Pancreas (tissue), 10 donors: Measurements from ENCODE around the gene AAMP. TPM values are rescaled to one million over a fixed set of nuclear protein-coding genes. Genes with fewer than 3 reads are reported as not detected.

Experiments used
- ATAC-seq, 4 donors: fragments of 200-7000 bp; cut with Tn5 transposase; one replicate each; pipeline versions ENCODE4 v1.8.0 to v1.9.1; 2020; ENCODE audit warnings: mild to moderate bottlenecking in 4 of 4, moderate library complexity in 4 of 4
- DNase-seq, 6 donors: peaks; one replicate each; pipeline ENCODE4 v3.0.0-alpha.2; 2020
- FAIRE-seq: peaks from 2 replicates; lab custom pipeline; 2012; peaks lifted over from hg19 to GRCh38; lab: Jason Lieb, UNC
- H3K27ac ChIP-seq, 4 donors: fragments of 200-600 bp; sonication (generic); 1 replicate in 3 of 4; 2 replicates in 1 of 4; pipeline versions ENCODE4 v1.5.0 to v1.8.0; 2020
- H3K27me3 ChIP-seq, 4 donors: fragments of 200-600 bp; one replicate each; pipeline ENCODE4 v1.8.0; 2021
- H3K36me3 ChIP-seq, 3 donors: fragments of 200-600 bp; sonication (generic) in 1 of 3; one replicate each; pipeline versions ENCODE4 v1.5.0 to v1.8.0; 2020 to 2021
- H3K4me1 ChIP-seq, 3 donors: fragments of 200-600 bp; one replicate each; pipeline ENCODE4 v1.8.0; 2021
- H3K4me3 ChIP-seq, 4 donors: fragments of 200-600 bp; sonication (generic) in 2 of 4; one replicate each; pipeline versions ENCODE4 v1.5.0 to v1.8.0; 2020 to 2021
- H3K9me3 ChIP-seq, 4 donors: fragments of 200-600 bp; one replicate each; pipeline ENCODE4 v1.8.0; 2021
- WGBS, 2 donors: extraction: QIAGEN DNeasy Blood & Tissue Kit; methylation state at CpG; one replicate each; pipeline ENCODE4 v1.1.7; 2013; 5-methylcytosine and 5-hydroxymethylcytosine counted together
- intact Hi-C, 3 donors: fragments of 100-400 bp; cut with DNase I; formaldehyde crosslinking; loops; one replicate each; pipeline versions ENCODE4 v1.11.1 to v1.14.2; 2022
- polyA plus RNA-seq, 2 donors: library from polyadenylated mRNA; stranded (reverse); fragments of 200-250 nt; gene quantifications; one replicate each; pipeline ENCODE4 v1.2.3, GENCODE V29; 2013
- total RNA-seq, 6 donors: library from RNA; stranded (reverse); fragmentation: NEBNext Ultra II Directional in 4 of 6; extraction: Animal tissue kit (Norgen Biotek cat#: 25700) in 4 of 6; gene quantifications; one replicate each; pipeline versions ENCODE4 v1.2.1 to v1.2.4, GENCODE V29; 2021 to 2023
- TF ChIP-seq, protein P1 (sequence below), 4 donors: fragments of 200-600 bp; sonication (generic) in 3 of 4; IDR thresholded peaks; one replicate each; pipeline versions ENCODE4 v1.5.0 to v1.8.0; 2021; ENCODE audit warnings: antibody characterized with exemption in 4 of 4
- donor health status: healthy with polysubstance abuse.
- donor health status: DM: no; HTN: no; CAD: no; lungs with moderate emphysema.
- donor health status: DM: no; HTN: no; CAD: no.
- donor health status: control.
- donor health status: control.
- donor health status: Bipolar disorder and iron deficiency.
- donor health status: DM: yes; HTN: yes; CAD: no.
- donor health status: DM: no; HTN: no; CAD: no.
- donor health status: DM: no; HTN: no; CAD: no.
- donor health status: DM: yes; HTN: yes; CAD: no.

The AAMP gene
- total and polyA plus RNA-seq, 8 donors, result 34.0 to 85.5 (median 41.4) TPM

- DNase-seq, result peak in 4 of 6 donors; percentile 23 to 81 (median 54)
- Histone ChIP-seq H3K27ac (no peak overlapping the region), H3K27me3 (no peaks in the 10 kb centered on the region), H3K36me3 (peaks cover 0 to 18% (median 16%) of the 10 kb centered on the region in 3 donors), H3K4me3 (no peak overlapping the region), H3K4me1 (peaks cover 0 to 14% (median 0%) of the 10 kb centered on the region in 3 donors), H3K9me3 (no peaks in the 10 kb centered on the region)
- ATAC-seq, result no peak
- FAIRE-seq, result no peak
- intact Hi-C loops, result loop anchor here in 1 of 3 donors (5.0 kb wide), 1 partner anchor 81 kb away; no protein-coding TSS in a partner anchor
- TF ChIP-seq, protein P1, sequence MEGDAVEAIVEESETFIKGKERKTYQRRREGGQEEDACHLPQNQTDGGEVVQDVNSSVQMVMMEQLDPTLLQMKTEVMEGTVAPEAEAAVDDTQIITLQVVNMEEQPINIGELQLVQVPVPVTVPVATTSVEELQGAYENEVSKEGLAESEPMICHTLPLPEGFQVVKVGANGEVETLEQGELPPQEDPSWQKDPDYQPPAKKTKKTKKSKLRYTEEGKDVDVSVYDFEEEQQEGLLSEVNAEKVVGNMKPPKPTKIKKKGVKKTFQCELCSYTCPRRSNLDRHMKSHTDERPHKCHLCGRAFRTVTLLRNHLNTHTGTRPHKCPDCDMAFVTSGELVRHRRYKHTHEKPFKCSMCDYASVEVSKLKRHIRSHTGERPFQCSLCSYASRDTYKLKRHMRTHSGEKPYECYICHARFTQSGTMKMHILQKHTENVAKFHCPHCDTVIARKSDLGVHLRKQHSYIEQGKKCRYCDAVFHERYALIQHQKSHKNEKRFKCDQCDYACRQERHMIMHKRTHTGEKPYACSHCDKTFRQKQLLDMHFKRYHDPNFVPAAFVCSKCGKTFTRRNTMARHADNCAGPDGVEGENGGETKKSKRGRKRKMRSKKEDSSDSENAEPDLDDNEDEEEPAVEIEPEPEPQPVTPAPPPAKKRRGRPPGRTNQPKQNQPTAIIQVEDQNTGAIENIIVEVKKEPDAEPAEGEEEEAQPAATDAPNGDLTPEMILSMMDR (IDR thresholded peaks at IDR 0.05), result no peak
- WGBS, 2 donors, result 86 to 91% methylated on average over 37 to 39 of the region's 39 CpGs
These were observed 7.0 kb downstream of the AAMP start for GRCh38 chr2:218262631-218263586.

- WGBS, 2 donors, result 81 to 84% methylated on average over 6 of the region's 6 CpGs
- no peak for ATAC-seq
- DNase-seq, result peak in 1 of 6 donors; percentile 47
- Histone ChIP-seq H3K36me3 (peaks cover 0 to 18% (median 16%) of the 10 kb centered on the region in 3 donors), H3K4me1 (peaks cover 0 to 10% (median 0%) of the 10 kb centered on the region in 3 donors), H3K27me3 (no peaks in the 10 kb centered on the region), H3K4me3 (no peak overlapping the region), H3K27ac (peak overlapping the region in 1 of 4 donors; percentile 16), H3K9me3 (no peaks in the 10 kb centered on the region)
- TF ChIP-seq, protein P1 (IDR thresholded peaks at IDR 0.05), result no peak
- intact Hi-C loops, result loop anchor here in 1 of 3 donors (5.0 kb wide), 1 partner anchor 80 kb away; no protein-coding TSS in a partner anchor
- FAIRE-seq, result no peak
These were observed 7.7 kb downstream of the AAMP start for GRCh38 chr2:218262237-218262600.

DNA sequence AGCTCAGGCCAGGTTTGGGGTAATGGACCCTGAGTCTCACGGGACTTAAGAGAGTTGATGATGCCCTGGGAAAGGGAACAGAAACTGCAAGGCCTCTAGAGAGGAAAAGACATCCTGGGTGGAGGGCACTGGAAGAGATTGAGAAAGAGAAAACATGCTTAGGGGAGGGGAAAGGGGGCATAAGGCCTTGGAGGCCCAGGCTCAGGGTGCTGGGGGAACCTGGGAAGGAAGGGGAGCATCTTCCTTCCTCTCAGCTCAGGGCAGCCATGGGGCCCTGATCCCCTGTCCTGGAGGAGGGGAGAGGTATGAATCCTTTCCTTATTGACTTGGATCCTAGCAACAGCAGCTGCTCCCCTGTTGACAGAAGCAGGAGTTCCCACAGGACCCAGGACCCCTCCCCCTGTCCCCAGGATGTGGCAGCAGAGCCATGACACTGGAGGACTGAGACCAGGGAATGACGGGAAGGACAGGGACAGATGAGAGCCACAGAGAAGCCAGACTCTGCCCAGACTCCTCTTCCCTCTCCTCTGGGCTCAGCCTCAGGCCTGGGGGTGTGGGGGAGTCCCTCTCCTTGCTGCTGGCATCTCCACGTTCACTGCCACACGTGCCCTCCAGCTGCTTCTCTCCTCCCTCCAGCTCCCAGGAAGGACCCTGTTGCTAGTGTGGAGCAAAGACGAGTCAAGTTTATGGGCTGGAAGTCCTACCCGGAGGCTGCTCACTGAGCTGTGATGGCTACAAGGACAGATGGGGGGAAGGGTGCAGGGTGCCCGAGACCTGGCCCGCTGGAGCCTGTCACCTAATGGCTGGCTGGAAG, 8.3 kb downstream of the AAMP start:
- peaks cover 0 to 10% (median 0%) of the 10 kb centered on the region in 3 donors for H3K4me1 ChIP-seq
- WGBS, 2 donors, result 57 to 61% methylated on average over 8 of the region's 8 CpGs
- DNase-seq, result peak in 3 of 6 donors; percentile 13 to 50 (median 47)

DNA sequence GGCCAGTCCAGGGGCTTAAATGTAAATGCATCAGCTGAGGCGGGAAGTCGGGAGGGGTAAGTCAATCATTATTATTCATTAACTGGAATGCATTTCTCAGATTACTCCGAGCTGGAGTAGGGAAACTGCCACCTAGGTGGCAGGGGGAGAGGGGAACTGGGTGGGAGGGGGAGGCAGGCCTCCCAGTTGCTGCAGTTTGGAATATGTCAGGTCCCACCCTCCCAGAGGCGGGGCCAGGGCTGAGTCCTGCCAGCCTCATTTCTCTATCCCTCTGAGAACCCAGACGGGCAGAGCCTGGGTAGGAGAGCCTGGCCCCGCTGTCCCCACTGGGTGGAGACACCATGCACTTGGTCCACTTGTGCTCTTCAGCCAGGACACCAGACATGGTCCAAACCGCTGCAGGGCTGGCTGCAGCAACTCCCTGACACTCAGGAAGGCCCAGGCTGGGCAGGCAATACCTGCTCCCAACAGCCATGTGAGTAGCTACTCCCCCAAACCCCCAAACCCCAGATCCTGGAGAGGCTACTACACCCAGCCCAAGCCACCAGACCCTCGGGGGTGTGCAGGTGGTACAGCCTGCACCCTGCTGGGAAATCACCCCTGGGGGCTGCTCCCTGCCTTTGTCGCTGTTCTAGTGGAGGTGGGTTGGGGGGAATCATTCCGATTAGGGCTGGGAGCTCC, 9.1 kb downstream of the AAMP start, which contains the start of gene GPBAR1:
Gene GPBAR1, plus strand, starts transcription at position 274 of the 681 bp plus-strand sequence. CDS start 1,710 bp downstream, outside the sequence.
- Histone ChIP-seq H3K36me3 (peaks cover 0 to 16% (median 7%) of the 10 kb centered on the region in 3 donors), H3K9me3 (no peaks in the 10 kb centered on the region), H3K4me3 (no peak within 1 kb of the TSS), H3K27ac (peak within 1 kb of the TSS in 3 of 4 donors; percentile 22 to 50 (median 27)), H3K4me1 (peaks cover 0 to 10% (median 0%) of the 10 kb centered on the region in 3 donors), H3K27me3 (no peaks in the 10 kb centered on the region)
- intact Hi-C loops, result loop anchor here in 1 of 3 donors (5.0 kb wide), 1 partner anchor 79 kb away; no protein-coding TSS in a partner anchor
- FAIRE-seq (no peak), DNase-seq (peak in 4 of 6 donors; percentile 42 to 67 (median 61)), ATAC-seq (peak; percentile 41 to 59 (median 53))
- 43 to 47% methylated on average over 9 to 10 of the region's 10 CpGs for WGBS, 2 donors
- TF ChIP-seq, protein P1 (IDR thresholded peaks at IDR 0.05), result no peak

More for the DNA sequence above, 8.3 kb downstream of the AAMP start:
- Histone ChIP-seq H3K36me3 (peaks cover 0 to 16% (median 14%) of the 10 kb centered on the region in 3 donors), H3K27me3 (no peaks in the 10 kb centered on the region), H3K27ac (peak overlapping the region in 2 of 4 donors; percentile 16 to 50), H3K4me3 (no peak overlapping the region), H3K9me3 (no peaks in the 10 kb centered on the region)
- intact Hi-C loops, result loop anchor here in 1 of 3 donors (5.0 kb wide), 1 partner anchor 79 kb away; no protein-coding TSS in a partner anchor
- FAIRE-seq (no peak), ATAC-seq (peak in 1 of 4 donors; percentile 1)
- TF ChIP-seq, protein P1 (IDR thresholded peaks at IDR 0.05), result no peak
